H1 (cell line): ENCODE measurements around the gene CBLN1. TPM values are rescaled to one million over a fixed set of nuclear protein-coding genes. Genes with fewer than 3 reads are reported as not detected.

ENCODE experiments used
- CTCF ChIA-PET: fragments of 300-600 bp; sonication (Branson Sonifier 250); formaldehyde crosslinking; loops from one replicate; lab custom pipeline; 2021; ENCODE audit not compliant: partially characterized antibody; lab: Charles Lee
- POLR2A ChIA-PET: fragments of 300-600 bp; sonication (Branson Sonifier 250); formaldehyde crosslinking; loops from one replicate; lab custom pipeline; 2021; ENCODE audit warnings: inconsistent platforms; ENCODE audit not compliant: partially characterized antibody; lab: Charles Lee
- DNase-seq, 2 experiments: peaks; one replicate each; pipeline versions ENCODE4 v3.0.0 to v3.0.0-alpha.2; 2010 to 2022; ENCODE audit warnings: low spot score in 2 of 2, low read depth in 1 of 2, mixed read lengths in 1 of 2
- FAIRE-seq: peaks from 2 replicates; lab custom pipeline; 2011; peaks lifted over from hg19 to GRCh38; lab: Jason Lieb, UNC
- H2AFZ ChIP-seq: 2 replicates; pipeline ENCODE4 v1.8.1; 2012; ENCODE audit warnings: low read length, inconsistent platforms
- H2AK5ac ChIP-seq: 2 replicates; pipeline ENCODE4 v1.6.1; 2013; ENCODE audit warnings: low read depth, low read length
- H2BK120ac ChIP-seq: replicated peaks from 2 replicates; pipeline ENCODE3; 2013; ENCODE audit warnings: low read depth, low read length, inconsistent platforms
- H2BK12ac ChIP-seq: 2 replicates; pipeline ENCODE4 v1.6.1; 2013; ENCODE audit warnings: low read depth, low read length
- H2BK15ac ChIP-seq: 2 replicates; pipeline ENCODE4 v1.6.1; 2013; ENCODE audit warnings: low read length
- H2BK20ac ChIP-seq: 2 replicates; pipeline ENCODE4 v1.6.1; 2013; ENCODE audit warnings: low read length
- H2BK5ac ChIP-seq: 2 replicates; pipeline ENCODE4 v1.6.1; 2013; ENCODE audit warnings: low read depth, low read length
- H3K14ac ChIP-seq: 2 replicates; pipeline ENCODE4 v1.6.1; 2013; ENCODE audit warnings: inconsistent platforms; ENCODE audit not compliant: insufficient read length
- H3K18ac ChIP-seq: 2 replicates; pipeline ENCODE4 v1.6.1; 2013; ENCODE audit warnings: low read length; ENCODE audit errors: extremely low read depth
- H3K23ac ChIP-seq: 2 replicates; pipeline ENCODE4 v1.6.1; 2013; ENCODE audit warnings: inconsistent platforms; ENCODE audit not compliant: insufficient read length
- H3K23me2 ChIP-seq: 2 replicates; pipeline ENCODE4 v1.6.1; 2013; ENCODE audit warnings: low read depth, low read length
- H3K27ac ChIP-seq: 2 replicates; pipeline ENCODE4 v1.6.1; 2011; ENCODE audit warnings: low read depth, low read length, inconsistent platforms
- H3K27me3 ChIP-seq, 4 experiments: replicated peaks in 1 of 4; 1 replicate in 1 of 4; 2 replicates in 3 of 4; pipeline versions ENCODE4 v1.6.1 to v1.8.1; 2011 to 2013; ENCODE audit warnings: low read length in 3 of 4, mild to moderate bottlenecking in 3 of 4, inconsistent platforms in 2 of 4, mixed read lengths in 2 of 4, moderate library complexity in 1 of 4; ENCODE audit not compliant: control insufficient read depth in 3 of 4, insufficient read depth in 3 of 4; ENCODE audit errors: extremely low read depth in 1 of 4
- H3K36me3 ChIP-seq, 4 experiments: 2 replicates each; pipeline versions ENCODE4 v1.6.1 to v1.8.1; 2011 to 2013; ENCODE audit warnings: mild to moderate bottlenecking in 4 of 4, low read length in 3 of 4, moderate library complexity in 2 of 4, control low read depth in 1 of 4, inconsistent platforms in 1 of 4; ENCODE audit not compliant: insufficient read depth in 4 of 4, control insufficient read depth in 2 of 4
- H3K4ac ChIP-seq: replicated peaks from 2 replicates; pipeline ENCODE3; 2013; ENCODE audit warnings: low read length, low read depth, mixed read lengths, inconsistent platforms; ENCODE audit not compliant: insufficient read length
- H3K4me1 ChIP-seq, 4 experiments: replicated peaks in 1 of 4; 1 replicate in 1 of 4; 2 replicates in 3 of 4; pipeline versions ENCODE4 v1.6.1 to v1.8.1; 2011 to 2013; ENCODE audit warnings: low read length in 3 of 4, inconsistent platforms in 2 of 4, mixed read lengths in 1 of 4; ENCODE audit not compliant: insufficient read depth in 4 of 4, control insufficient read depth in 3 of 4
- H3K4me2 ChIP-seq, 2 experiments: 2 replicates each; pipeline versions ENCODE4 v1.6.1 to v1.8.1; 2011 to 2013; ENCODE audit warnings: low read depth in 2 of 2, low read length in 2 of 2, control low read depth in 1 of 2, inconsistent platforms in 1 of 2, mild to moderate bottlenecking in 1 of 2; ENCODE audit not compliant: insufficient read depth in 1 of 2
- H3K4me3 ChIP-seq, 4 experiments: fragments of 200-600, 300-600 bp in 1 of 4; sonication (generic), shearing (Covaris generic), sonication (Bioruptor Twin) in 1 of 4; 2 replicates each; pipeline versions ENCODE4 v1.5.1 to v1.8.1; 2011 to 2016; ENCODE audit warnings: low read length in 4 of 4, low read depth in 3 of 4, control low read depth in 2 of 4, inconsistent platforms in 2 of 4, mild to moderate bottlenecking in 2 of 4, mixed read lengths in 1 of 4, moderate library complexity in 1 of 4; ENCODE audit not compliant: insufficient read depth in 2 of 4; ENCODE audit errors: extremely low read depth in 1 of 4
- H3K56ac ChIP-seq: replicated peaks from 2 replicates; pipeline ENCODE3; 2013; ENCODE audit warnings: low read depth, mild to moderate bottlenecking, mixed read lengths, low read length, inconsistent platforms; ENCODE audit not compliant: insufficient read length
- H3K79me1 ChIP-seq: 2 replicates; pipeline ENCODE4 v1.6.1; 2013; ENCODE audit warnings: low read depth, low read length, control low read depth
- H3K79me2 ChIP-seq, 2 experiments: 2 replicates each; pipeline versions ENCODE4 v1.6.1 to v1.8.1; 2012 to 2013; ENCODE audit warnings: low read length in 2 of 2, mild to moderate bottlenecking in 2 of 2, inconsistent platforms in 1 of 2; ENCODE audit not compliant: insufficient read depth in 2 of 2, control insufficient read depth in 1 of 2
- H3K9ac ChIP-seq, 4 experiments: replicated peaks in 1 of 4; 1 replicate in 1 of 4; 2 replicates in 3 of 4; pipeline versions ENCODE4 v1.6.1 to v1.8.1; 2011 to 2013; ENCODE audit warnings: low read depth in 3 of 4, low read length in 3 of 4, control low read depth in 2 of 4, mild to moderate bottlenecking in 2 of 4, moderate library complexity in 2 of 4, inconsistent platforms in 1 of 4; ENCODE audit errors: extremely low read depth in 1 of 4
- H3K9me3 ChIP-seq, 2 experiments: 2 replicates each; pipeline versions ENCODE4 v1.6.1 to v1.8.1; 2012 to 2013; ENCODE audit warnings: mild to moderate bottlenecking in 2 of 2, moderate library complexity in 2 of 2, control low read depth in 1 of 2, inconsistent platforms in 1 of 2, low read depth in 1 of 2, low read length in 1 of 2, mixed read lengths in 1 of 2; ENCODE audit not compliant: insufficient read depth in 2 of 2
- H4K20me1 ChIP-seq, 2 experiments: replicated peaks in 1 of 2; 2 replicates each; pipeline versions ENCODE3 to v1.8.1; 2011 to 2013; ENCODE audit warnings: inconsistent platforms in 2 of 2, low read length in 2 of 2, mild to moderate bottlenecking in 1 of 2; ENCODE audit not compliant: insufficient read depth in 2 of 2, control insufficient read depth in 1 of 2
- H4K5ac ChIP-seq: 2 replicates; pipeline ENCODE4 v1.6.1; 2013; ENCODE audit warnings: low read length, low read depth, mixed read lengths, inconsistent platforms; ENCODE audit not compliant: insufficient read length
- H4K8ac ChIP-seq: 2 replicates; pipeline ENCODE4 v1.8.0; 2013; ENCODE audit warnings: mild to moderate bottlenecking, moderate library complexity, low read length, inconsistent platforms; ENCODE audit not compliant: insufficient read depth; ENCODE audit errors: extremely low read depth
- H4K91ac ChIP-seq: replicated peaks from 2 replicates; pipeline ENCODE3; 2013; ENCODE audit warnings: low read length, mixed read lengths, inconsistent platforms; ENCODE audit not compliant: insufficient read length
- HDAC2 ChIP-seq, 2 experiments: fragments of 300-600 bp in 1 of 2; sonication (generic) in 1 of 2; IDR thresholded peaks; 2 replicates each; pipeline ENCODE4 v1.6.1; 2011 to 2012; ENCODE audit warnings: low read depth in 2 of 2, low read length in 2 of 2, mild to moderate bottlenecking in 2 of 2, moderate library complexity in 2 of 2, borderline replicate concordance in 1 of 2, inconsistent platforms in 1 of 2
- WGBS, 2 experiments: shearing (Covaris generic) in 1 of 2; methylation state at CpG; one replicate each; pipeline versions ENCODE4 v1.1.6 to v1.1.7; 2013 to 2015; ENCODE audit warnings: low lambda C conversion rate in 2 of 2, mixed read lengths in 2 of 2, inconsistent platforms in 1 of 2, low coverage in 1 of 2, missing lambda C conversion rate in 1 of 2; ENCODE audit not compliant: insufficient replicate concordance in 2 of 2, insufficient coverage in 1 of 2, insufficient read length in 1 of 2; ENCODE audit errors: extremely low coverage in 1 of 2, missing lambda C conversion rate in 1 of 2; 5-methylcytosine and 5-hydroxymethylcytosine counted together
- polyA plus RNA-seq, 7 experiments: library from polyadenylated mRNA; depleted of rRNA in 3 of 7; stranded (reverse) in 5 of 7; unstranded in 2 of 7; fragments of >200 nt in 5 of 7; fragments of 200-250 nt in 2 of 7; gene quantifications; 1 replicate in 5 of 7; 2 replicates in 1 of 7; 4 replicates in 1 of 7; pipeline versions ENCODE4 v1.2.1 to v1.2.3, GENCODE V29; 2011 to 2013; ENCODE audit warnings: missing spikeins in 2 of 7, mixed read lengths in 2 of 7
- total RNA-seq: library from RNA; stranded (reverse); fragmentation: NEBNext Ultra II Directional; extraction: Animal tissue kit (Norgen Biotek cat#: 25700); gene quantifications from 2 replicates; pipeline ENCODE4 v1.2.1, GENCODE V29; 2021

CBLN1 gene
- total and polyA plus RNA-seq, 2 of the 8 experiments (the other 6 are each of a cell fraction or from before 2014, with no cell fraction given) = 0.97 to 7.1 TPM

GRCh38 chr16:49327466-49327865, 45.8 kb upstream of the CBLN1 start:
- Histone ChIP-seq H3K36me3 (no peaks in the 10 kb centered on the region), H3K4me3 (no peak overlapping the region), H3K56ac (no peak overlapping the region), H2BK15ac (no peak overlapping the region), H3K4me2 (no peak overlapping the region), H2BK20ac (no peak overlapping the region), H2AK5ac (no peak overlapping the region), H3K14ac (no peak overlapping the region), H4K20me1 (no peaks in the 10 kb centered on the region), H3K18ac (no peak overlapping the region), H2AFZ (no peak overlapping the region), H3K23ac (no peak overlapping the region), H3K9me3 (no peaks in the 10 kb centered on the region), H3K27me3 (no peaks in the 10 kb centered on the region; a peak in 1 of 7 replicates), H2BK5ac (no peak overlapping the region), H3K79me2 (no peaks in the 10 kb centered on the region), H3K23me2 (no peaks in the 10 kb centered on the region), H2BK120ac (no peak overlapping the region), H3K27ac (no peak overlapping the region), H4K5ac (no peak overlapping the region), H3K79me1 (no peaks in the 10 kb centered on the region), H2BK12ac (no peak overlapping the region), H3K9ac (no peak overlapping the region), H3K4ac (no peak overlapping the region), H4K8ac (no peak overlapping the region; the same call in 1 of the 2 replicates), H3K4me1 (peaks cover 0 to 2% (median 0%) of the 10 kb centered on the region in 4 experiments; a peak in 1 of 7 replicates), H4K91ac (no peak overlapping the region)
- 81% methylated on average over 4 of the region's 4 CpGs; no CpG with 5 or more reads in 1 of the 2 experiments for WGBS, 2 experiments
- DNase-seq (no peak), FAIRE-seq (no peak)
- POLR2A ChIA-PET = no interaction called here
- no peak for TF ChIP-seq HDAC2 (IDR thresholded peaks at IDR 0.05; ENCODE audit: borderline replicate concordance in 1 of 2, low read depth in 2 of 2, low read length in 2 of 2)
- CTCF ChIA-PET = interaction anchor here (1.5 kb wide), 1 partner anchor 22 kb away, joined by 3 read pairs; no protein-coding TSS in a partner anchor
